Measurements from ENCODE around the gene TMEM41A.
"Not testable (repeated sequence)": the region's sequence is repeated elsewhere in the genome, so short reads cannot be mapped to it uniquely, and the experiment has no call there.

TMEM41A gene

DNA sequence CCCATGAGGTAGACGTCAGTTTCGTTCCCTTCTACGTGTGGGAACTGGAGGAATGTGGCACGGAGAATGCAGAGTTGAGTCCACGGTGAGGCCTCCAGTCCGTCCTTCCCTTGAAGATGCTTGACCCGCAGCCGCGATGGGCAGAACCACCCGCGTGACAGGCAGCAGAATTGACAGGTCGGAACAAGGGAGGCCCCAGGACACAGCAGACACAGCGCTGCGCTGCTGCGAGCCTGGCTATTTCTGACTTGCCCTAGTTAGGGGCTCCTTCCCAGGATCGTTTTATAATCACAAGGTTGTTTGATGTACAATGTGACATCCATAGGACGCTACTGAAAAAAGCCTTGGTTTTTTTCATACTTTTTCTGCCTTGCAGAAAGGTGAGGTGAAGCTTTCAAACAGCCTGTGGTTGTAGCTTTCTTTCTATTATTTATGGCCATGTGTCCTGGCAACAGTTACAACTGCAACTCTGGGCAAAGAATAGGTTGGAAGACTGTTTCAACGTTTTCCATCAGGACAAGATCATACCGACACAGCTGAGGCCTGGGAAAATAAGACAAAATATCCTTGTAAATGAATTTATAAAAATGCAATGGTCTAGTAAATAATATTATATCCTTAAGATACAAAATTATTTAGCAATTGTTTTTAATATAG lies 9.6 kb upstream of the TMEM41A start:
- DNase-seq: no peak
- H3K27me3 Mint-ChIP-seq: no peaks in the 10 kb centered on the region
- no peaks in the 10 kb centered on the region for H3K9me3 Mint-ChIP-seq
- no peaks in the 10 kb centered on the region for H3K4me1 Mint-ChIP-seq (ENCODE audit: low read depth)
- no peak overlapping the region for H3K4me3 Mint-ChIP-seq
- H3K27ac Mint-ChIP-seq: no peak overlapping the region
- no peaks in the 10 kb centered on the region for H3K36me3 Mint-ChIP-seq (ENCODE audit: low read depth)

DNA sequence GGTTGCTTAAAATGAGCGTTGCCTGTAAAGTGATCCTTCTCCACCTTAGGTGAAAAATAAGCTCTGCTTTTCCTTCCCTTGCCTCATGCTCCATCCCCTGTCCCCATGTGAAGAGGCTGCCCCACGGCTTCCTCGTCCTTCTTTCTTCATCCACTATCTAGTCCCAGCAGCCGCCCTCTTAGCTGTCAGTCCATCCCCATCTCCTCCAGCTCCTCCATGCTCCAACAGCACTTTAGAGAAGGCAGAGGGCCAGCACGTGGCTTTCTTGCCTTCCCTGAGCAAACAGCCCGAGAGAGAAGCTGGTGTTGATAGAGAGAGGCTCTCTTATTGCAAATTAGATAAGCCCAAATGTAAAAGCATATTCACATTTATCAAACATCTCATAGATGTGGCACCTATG lies 9.0 kb upstream of the TMEM41A start:
- Mint-ChIP-seq H3K36me3 (ENCODE audit: low read depth) (no peaks in the 10 kb centered on the region), H3K4me3 (no peak overlapping the region), H3K9me3 (no peaks in the 10 kb centered on the region), H3K4me1 (ENCODE audit: low read depth) (no peaks in the 10 kb centered on the region), H3K27me3 (no peaks in the 10 kb centered on the region), H3K27ac (no peak overlapping the region)
- DNase-seq: no peak

DNA sequence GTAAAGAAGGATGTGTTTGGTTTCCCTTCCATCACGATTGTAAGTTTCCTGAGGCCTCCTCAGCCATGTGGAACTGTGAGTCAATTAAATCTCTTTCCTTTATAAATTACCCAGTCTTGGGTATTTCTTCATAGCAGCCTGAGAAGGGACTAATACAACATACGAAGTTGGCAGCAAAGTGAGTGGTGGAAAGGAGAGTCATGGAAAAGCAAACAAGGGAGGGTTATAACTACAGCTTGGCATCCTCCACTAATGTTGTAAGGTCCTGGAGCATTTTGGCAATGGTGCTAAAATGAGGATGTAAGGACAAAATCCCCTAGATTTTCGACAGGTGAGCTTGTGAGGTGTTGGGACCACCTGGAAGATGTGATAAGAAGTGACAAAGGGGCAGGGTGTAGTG lies 5.8 kb upstream of the TMEM41A start:
- Mint-ChIP-seq H3K4me1 (ENCODE audit: low read depth) (peaks cover 1% of the 10 kb centered on the region), H3K27me3 (no peaks in the 10 kb centered on the region), H3K27ac (no peak overlapping the region), H3K36me3 (ENCODE audit: low read depth) (no peaks in the 10 kb centered on the region), H3K9me3 (no peaks in the 10 kb centered on the region), H3K4me3 (no peak overlapping the region)
- DNase-seq: no peak

DNA sequence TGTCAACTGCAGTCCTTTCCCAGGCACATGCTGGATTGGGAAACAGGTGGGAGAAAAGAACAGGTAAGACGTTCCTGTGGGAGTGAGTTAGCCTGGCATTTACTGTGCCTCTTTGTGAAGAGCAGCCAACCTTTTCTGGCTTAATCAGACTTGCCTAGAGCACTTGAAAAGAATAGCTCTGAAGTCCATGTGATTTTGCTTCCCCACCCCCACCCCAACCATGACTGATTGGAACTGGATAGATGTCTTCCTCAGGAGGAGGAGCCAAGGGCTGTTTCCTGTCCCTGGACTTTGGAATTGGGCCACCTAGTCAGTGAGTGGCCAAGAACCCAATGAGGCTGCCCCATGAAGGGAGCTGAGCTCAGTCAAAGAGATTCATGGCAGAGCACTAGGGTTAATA lies 4.7 kb upstream of the TMEM41A start:
- H3K27ac Mint-ChIP-seq: no peak overlapping the region
- H3K36me3 Mint-ChIP-seq (ENCODE audit: low read depth): peaks cover 2% of the 10 kb centered on the region
- H3K9me3 Mint-ChIP-seq: no peaks in the 10 kb centered on the region
- H3K4me3 Mint-ChIP-seq: no peak overlapping the region
- no peaks in the 10 kb centered on the region for H3K27me3 Mint-ChIP-seq
- H3K4me1 Mint-ChIP-seq (ENCODE audit: low read depth): peaks cover 8% of the 10 kb centered on the region
- DNase-seq: no peak

DNA sequence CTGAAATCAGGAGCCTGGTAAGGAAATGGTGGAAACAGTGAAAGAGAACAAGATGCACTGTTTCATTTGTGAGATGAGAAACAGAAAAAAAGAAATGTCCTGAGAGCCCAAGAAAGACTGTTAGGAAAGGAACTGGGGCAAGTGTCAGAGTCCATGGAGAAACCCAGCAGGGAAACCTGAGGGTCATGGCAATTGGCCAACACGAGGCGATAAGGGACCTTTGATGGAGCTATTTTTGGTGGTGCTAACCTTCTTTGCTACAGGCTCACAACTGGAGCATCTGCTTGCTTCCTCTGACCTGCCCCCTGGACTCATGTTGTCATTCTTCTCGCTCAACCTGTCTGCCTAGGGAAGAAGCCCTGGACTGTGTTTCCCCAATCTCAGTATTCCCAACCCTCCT lies 4.2 kb upstream of the TMEM41A start:
- no peak overlapping the region for H3K27ac Mint-ChIP-seq
- H3K4me1 Mint-ChIP-seq (ENCODE audit: low read depth): peaks cover 10% of the 10 kb centered on the region

DNA sequence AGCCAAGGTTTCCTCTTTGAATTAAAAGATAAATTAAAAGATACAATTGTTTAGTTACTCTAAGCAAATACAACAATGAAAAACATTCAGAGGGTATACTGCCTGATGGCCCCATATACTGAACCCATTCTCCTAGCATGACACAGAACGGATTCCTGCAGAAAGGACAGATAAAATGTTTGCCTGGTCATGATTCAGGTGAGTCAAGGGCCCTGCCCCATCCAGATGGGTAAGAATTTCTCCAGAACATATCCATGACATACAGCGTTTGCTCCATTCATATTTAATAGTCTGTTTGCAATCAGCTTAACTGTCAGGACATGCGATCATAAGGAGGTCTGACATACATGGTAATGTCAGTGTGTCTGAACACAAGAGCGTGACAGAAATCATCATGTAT lies 8.6 kb downstream of the TMEM41A start:
- no peaks in the 10 kb centered on the region for H3K9me3 Mint-ChIP-seq
- H3K27me3 Mint-ChIP-seq: no peaks in the 10 kb centered on the region
- no peak for DNase-seq
- H3K27ac Mint-ChIP-seq: no peak overlapping the region
- peaks cover 2% of the 10 kb centered on the region for H3K4me1 Mint-ChIP-seq (ENCODE audit: low read depth)
- H3K4me3 Mint-ChIP-seq: no peak overlapping the region
- H3K36me3 Mint-ChIP-seq (ENCODE audit: low read depth): peaks cover 95% of the 10 kb centered on the region

More for the DNA sequence above, 4.2 kb upstream of the TMEM41A start:
- DNase-seq: no peak
- Mint-ChIP-seq H3K9me3 (no peaks in the 10 kb centered on the region), H3K36me3 (ENCODE audit: low read depth) (peaks cover 7% of the 10 kb centered on the region), H3K4me3 (no peak overlapping the region), H3K27me3 (no peaks in the 10 kb centered on the region)

DNA sequence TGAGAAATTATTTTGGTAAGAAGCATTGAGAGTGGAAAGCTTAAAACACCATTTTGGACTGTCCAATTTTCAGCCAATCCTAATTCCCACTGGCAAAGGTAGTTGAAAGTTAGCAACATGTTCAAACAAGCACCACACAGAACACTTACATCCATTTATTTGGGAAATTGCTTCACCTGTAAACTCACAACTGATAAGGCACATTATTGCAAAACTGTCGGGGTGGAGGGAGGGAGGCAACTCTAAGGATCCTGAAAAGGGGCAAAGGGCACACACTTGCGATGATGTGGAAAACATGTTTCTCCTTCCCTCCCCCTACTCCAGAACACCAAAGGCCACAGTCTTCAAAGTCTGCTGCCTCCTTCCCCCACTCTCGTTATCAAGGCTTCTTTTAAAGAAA lies 9.4 kb downstream of the TMEM41A start:
- Mint-ChIP-seq H3K4me1 (ENCODE audit: low read depth) (peaks cover 2% of the 10 kb centered on the region), H3K36me3 (ENCODE audit: low read depth) (peaks cover 93% of the 10 kb centered on the region), H3K9me3 (no peaks in the 10 kb centered on the region), H3K27me3 (no peaks in the 10 kb centered on the region), H3K27ac (no peak overlapping the region), H3K4me3 (no peak overlapping the region)
- DNase-seq: no peak

DNA sequence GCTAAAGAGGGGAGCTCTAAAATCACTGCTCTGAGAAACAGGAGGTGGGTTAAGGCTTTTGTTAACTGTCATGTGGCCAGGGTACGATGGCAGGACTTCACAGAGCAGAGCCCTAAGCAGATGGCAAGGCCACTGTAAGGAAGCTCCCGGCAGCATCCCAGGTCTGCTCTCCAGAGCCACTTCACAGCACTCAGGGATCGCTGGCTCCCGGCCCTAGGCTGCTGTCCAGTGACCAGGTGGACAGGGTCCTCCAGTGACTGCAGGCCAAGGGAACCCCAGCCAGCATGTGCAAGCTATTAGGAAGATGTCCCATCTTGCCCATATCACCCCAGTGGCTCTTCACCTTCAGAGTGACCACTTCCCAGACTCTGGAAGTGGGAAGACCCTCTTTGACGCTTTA lies 10.4 kb downstream of the TMEM41A start:
- no peaks in the 10 kb centered on the region for H3K27me3 Mint-ChIP-seq
- no peak for DNase-seq
- no peak overlapping the region for H3K27ac Mint-ChIP-seq
- H3K36me3 Mint-ChIP-seq (ENCODE audit: low read depth): peaks cover 87% of the 10 kb centered on the region
- H3K9me3 Mint-ChIP-seq: no peaks in the 10 kb centered on the region
- peaks cover 4% of the 10 kb centered on the region for H3K4me1 Mint-ChIP-seq (ENCODE audit: low read depth)
- H3K4me3 Mint-ChIP-seq: no peak overlapping the region

DNA sequence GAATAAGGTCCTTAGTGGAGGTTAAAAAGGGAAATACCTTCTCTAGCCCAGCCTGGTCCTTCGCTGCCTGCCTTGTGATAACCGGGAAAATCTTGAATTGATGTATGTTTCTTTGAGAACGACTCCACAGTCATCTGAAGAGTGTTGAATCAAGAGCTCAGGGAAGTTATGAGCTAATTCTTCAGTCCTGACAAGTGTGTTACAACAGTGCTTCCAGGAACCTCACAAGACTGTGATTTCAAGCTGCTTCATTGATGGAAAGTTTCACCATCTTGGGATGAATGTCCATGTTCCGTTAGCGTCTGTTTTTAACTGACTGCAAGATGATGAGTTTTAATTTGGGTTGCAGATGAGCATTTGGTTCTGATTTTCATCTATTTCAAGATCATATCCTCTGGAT lies 12.4 kb downstream of the TMEM41A start:
- no peaks in the 10 kb centered on the region for H3K27me3 Mint-ChIP-seq
- no peaks in the 10 kb centered on the region for H3K9me3 Mint-ChIP-seq
- peaks cover 8% of the 10 kb centered on the region for H3K4me1 Mint-ChIP-seq (ENCODE audit: low read depth)
- H3K36me3 Mint-ChIP-seq (ENCODE audit: low read depth): peaks cover 84% of the 10 kb centered on the region
- H3K4me3 Mint-ChIP-seq: no peak overlapping the region
- no peak for DNase-seq
- H3K27ac Mint-ChIP-seq: no peak overlapping the region

DNA sequence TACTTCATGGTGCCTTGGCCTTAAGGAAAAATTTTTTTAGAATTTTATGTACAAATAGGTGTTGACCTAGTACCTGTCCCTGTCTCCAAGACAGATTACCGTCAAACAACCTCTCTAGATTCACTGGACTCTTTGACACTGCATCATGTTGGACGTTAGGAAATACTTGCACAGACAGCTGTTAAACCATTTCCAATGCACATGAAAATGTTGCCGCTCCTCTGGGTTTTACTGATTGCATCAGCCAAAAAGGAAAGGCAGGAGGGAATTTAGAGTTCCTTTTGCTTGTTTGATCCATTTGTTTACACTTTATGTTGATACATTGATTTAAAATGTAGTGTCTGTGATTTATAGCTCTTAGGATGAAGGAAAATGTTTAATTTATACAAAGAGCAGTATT lies 14.5 kb downstream of the TMEM41A start:
- Mint-ChIP-seq H3K4me1 (ENCODE audit: low read depth) (peaks cover 8% of the 10 kb centered on the region), H3K27ac (no peak overlapping the region), H3K27me3 (no peaks in the 10 kb centered on the region), H3K36me3 (ENCODE audit: low read depth) (peaks cover 83% of the 10 kb centered on the region), H3K9me3 (no peaks in the 10 kb centered on the region), H3K4me3 (no peak overlapping the region)
- no peak for DNase-seq

DNA sequence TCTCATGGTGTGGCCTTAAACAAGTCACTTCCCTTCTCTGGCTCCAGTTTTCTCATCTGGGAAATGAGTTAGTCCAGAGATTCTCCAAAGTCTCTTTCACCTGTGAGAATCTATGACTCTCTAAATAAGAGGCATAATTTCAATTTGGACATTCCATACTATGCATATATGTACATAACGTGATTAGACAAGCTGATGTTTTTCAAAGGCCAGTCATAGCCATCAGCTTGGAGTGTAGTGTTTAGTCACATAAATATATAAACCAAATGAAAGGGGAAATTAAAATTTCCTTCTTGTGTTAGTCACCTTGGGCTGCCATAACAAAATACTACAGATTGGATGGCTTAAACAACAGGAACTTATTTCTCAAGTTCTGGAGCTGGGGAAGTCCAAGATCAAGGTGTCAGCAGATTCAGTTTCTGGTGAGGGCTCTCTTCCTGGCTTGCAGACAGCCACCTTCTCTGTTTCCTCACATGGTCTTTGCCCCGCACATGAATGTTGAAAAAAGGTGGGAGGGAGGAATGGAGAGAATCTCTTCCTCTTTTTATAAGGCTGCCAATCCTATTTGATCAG lies 19.4 kb downstream of the TMEM41A start:
- no peaks in the 10 kb centered on the region for H3K27me3 Mint-ChIP-seq
- DNase-seq: no peak
- H3K27ac Mint-ChIP-seq: no peak overlapping the region
- H3K36me3 Mint-ChIP-seq (ENCODE audit: low read depth): peaks cover 57% of the 10 kb centered on the region
- no peak overlapping the region for H3K4me3 Mint-ChIP-seq
- peaks cover 8% of the 10 kb centered on the region for H3K4me1 Mint-ChIP-seq (ENCODE audit: low read depth)
- H3K9me3 Mint-ChIP-seq: no peaks in the 10 kb centered on the region

DNA sequence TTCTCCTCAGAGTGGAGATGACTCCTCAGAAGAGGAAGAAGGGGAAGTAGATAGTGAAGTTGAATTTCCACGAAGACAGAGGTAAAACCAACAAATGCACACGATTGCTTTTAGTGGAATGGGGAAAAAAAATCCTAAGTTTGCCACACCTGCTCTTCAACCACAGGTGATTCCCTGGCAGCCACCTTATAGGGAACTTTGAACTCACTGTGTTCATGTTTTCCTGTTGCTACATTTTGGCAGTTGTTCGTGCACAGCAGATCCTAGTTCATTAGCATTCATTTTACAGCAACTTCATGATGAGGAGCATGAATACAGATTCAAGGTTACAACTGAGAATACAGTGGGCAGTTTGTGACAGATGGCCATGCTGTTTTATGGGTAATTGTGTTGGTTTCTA lies 21.5 kb downstream of the TMEM41A start:
- Mint-ChIP-seq H3K9me3 (no peaks in the 10 kb centered on the region), H3K36me3 (ENCODE audit: low read depth) (peaks cover 59% of the 10 kb centered on the region), H3K27ac (no peak overlapping the region), H3K4me3 (no peak overlapping the region), H3K27me3 (no peaks in the 10 kb centered on the region), H3K4me1 (ENCODE audit: low read depth) (no peaks in the 10 kb centered on the region)
- DNase-seq: no peak

DNA sequence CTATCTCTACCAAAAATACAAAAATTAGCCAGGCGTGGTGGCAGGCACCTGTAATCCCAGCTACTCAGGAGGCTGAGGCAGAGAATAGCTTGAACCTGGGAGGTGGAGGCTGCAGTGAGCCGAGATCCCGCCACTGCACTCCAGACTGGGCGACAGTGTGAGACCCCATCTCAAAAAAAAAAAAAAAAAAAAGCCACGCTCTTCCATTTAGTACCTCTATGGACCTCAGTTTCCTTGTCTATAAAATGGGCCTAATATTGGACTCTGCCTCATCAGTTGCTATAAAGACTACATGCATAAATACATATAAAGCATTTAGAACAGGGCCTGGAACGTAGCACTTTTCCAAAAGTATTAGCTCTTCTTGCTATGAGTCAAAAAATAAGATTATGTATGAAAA lies 23.9 kb downstream of the TMEM41A start:
- not testable (repeated sequence) for H3K27ac Mint-ChIP-seq; H3K9me3 Mint-ChIP-seq; H3K4me3 Mint-ChIP-seq; H3K4me1 Mint-ChIP-seq (ENCODE audit: low read depth); DNase-seq; H3K27me3 Mint-ChIP-seq
- H3K36me3 Mint-ChIP-seq (ENCODE audit: low read depth): peaks cover 39% of the 10 kb centered on the region

DNA sequence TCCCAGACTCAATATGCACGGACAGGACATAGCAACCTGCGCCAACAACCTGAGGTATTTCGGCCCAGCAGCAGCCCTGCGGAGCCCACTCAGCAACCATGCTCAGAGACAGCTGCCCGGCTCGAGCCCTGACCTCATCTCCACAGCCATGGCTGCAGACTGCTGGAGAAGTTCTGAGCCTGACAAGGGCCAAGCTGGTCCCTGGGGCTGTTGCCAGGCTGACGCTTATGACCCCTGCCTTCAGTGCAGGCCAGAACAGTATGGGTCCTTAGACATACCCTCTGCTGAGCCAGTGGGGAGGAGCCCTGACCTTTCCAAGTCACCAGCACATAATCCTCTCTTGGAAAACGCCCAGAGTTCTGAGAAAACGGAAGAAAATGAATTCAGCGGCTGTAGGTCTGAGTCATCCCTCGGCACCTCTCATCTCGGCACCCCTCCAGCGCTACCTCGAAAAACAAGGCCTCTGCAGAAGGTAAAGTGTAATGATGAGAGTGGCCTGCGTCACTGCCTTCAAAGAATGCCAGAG lies 25.5 kb downstream of the TMEM41A start:
- H3K27me3 Mint-ChIP-seq: no peaks in the 10 kb centered on the region
- H3K27ac Mint-ChIP-seq: no peak overlapping the region
- H3K9me3 Mint-ChIP-seq: no peaks in the 10 kb centered on the region
- H3K4me3 Mint-ChIP-seq: no peak overlapping the region
- no peaks in the 10 kb centered on the region for H3K4me1 Mint-ChIP-seq (ENCODE audit: low read depth)
- DNase-seq: no peak
- H3K36me3 Mint-ChIP-seq (ENCODE audit: low read depth): peaks cover 35% of the 10 kb centered on the region

DNA sequence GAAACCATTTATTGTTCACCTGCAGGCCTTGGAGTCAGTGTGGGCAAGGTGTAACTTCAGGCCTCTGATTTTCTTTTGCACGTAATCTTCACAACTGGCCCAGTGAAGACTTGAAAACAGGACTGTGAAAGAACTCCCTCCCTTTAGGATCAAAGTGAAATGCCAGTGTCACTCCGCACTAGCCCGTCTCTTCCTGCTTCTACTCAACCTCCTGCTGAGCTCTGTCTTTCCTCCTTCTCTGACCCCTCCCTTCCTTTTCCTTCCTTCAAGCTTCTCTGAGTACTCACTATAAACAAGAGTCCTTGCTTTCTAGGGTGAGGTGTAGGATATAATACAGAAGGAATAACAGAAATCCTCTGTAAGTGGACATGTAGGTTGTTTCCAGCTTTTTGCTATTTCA lies 28.5 kb downstream of the TMEM41A start:
- no peak overlapping the region for H3K4me3 Mint-ChIP-seq
- no peak overlapping the region for H3K27ac Mint-ChIP-seq
- peaks cover 26% of the 10 kb centered on the region for H3K36me3 Mint-ChIP-seq (ENCODE audit: low read depth)
- no peak for DNase-seq
- no peaks in the 10 kb centered on the region for H3K27me3 Mint-ChIP-seq
- no peaks in the 10 kb centered on the region for H3K9me3 Mint-ChIP-seq
- H3K4me1 Mint-ChIP-seq (ENCODE audit: low read depth): no peaks in the 10 kb centered on the region
